Lung (tissue), 12 donors: ENCODE measurements around the gene ADGRG6. TPM values are rescaled to one million over a fixed set of nuclear protein-coding genes. Genes with fewer than 3 reads are reported as not detected.
"Not testable (repeated sequence)": the region's sequence is repeated elsewhere in the genome, so short reads cannot be mapped to it uniquely, and the experiment has no call there.

Source experiments
- ATAC-seq: fragments of 200-7000 bp; cut with Tn5 transposase; one replicate; pipeline ENCODE4 v1.9.1; 2020; ENCODE audit warnings: moderate number of reproducible peaks; ENCODE audit not compliant: insufficient read depth, low FRiP score
- DNase-seq, 3 donors: peaks; one replicate each; pipeline ENCODE4 v3.0.0-alpha.2; 2013 to 2017
- H3K27ac ChIP-seq, 2 donors: one replicate each; pipeline ENCODE4 v1.5.1; 2013; ENCODE audit warnings: mild to moderate bottlenecking in 2 of 2, moderate library complexity in 2 of 2, control low read depth in 1 of 2, inconsistent platforms in 1 of 2, low read depth in 1 of 2, low read length in 1 of 2
- H3K27me3 ChIP-seq, 3 donors: one replicate each; pipeline ENCODE4 v1.5.1; 2013; ENCODE audit warnings: low read length in 2 of 3; ENCODE audit not compliant: control insufficient read depth in 3 of 3, insufficient read depth in 3 of 3
- H3K36me3 ChIP-seq, 4 donors: one replicate each; pipeline ENCODE4 v1.5.1; 2013; ENCODE audit warnings: low read length in 4 of 4, mild to moderate bottlenecking in 1 of 4, moderate library complexity in 1 of 4; ENCODE audit not compliant: control insufficient read depth in 4 of 4, insufficient read depth in 4 of 4
- H3K4me1 ChIP-seq, 5 donors: one replicate each; pipeline ENCODE4 v1.5.1; 2013; ENCODE audit warnings: low read length in 5 of 5, mild to moderate bottlenecking in 2 of 5, moderate library complexity in 1 of 5; ENCODE audit not compliant: control insufficient read depth in 5 of 5, insufficient read depth in 5 of 5
- H3K4me3 ChIP-seq: one replicate; pipeline ENCODE4 v1.5.1; 2013; ENCODE audit warnings: mild to moderate bottlenecking, control low read depth, moderate library complexity
- H3K9ac ChIP-seq, 2 donors: one replicate each; pipeline ENCODE4 v1.5.1; 2013; ENCODE audit warnings: low read length in 2 of 2, control low read depth in 1 of 2; ENCODE audit not compliant: insufficient read depth in 1 of 2
- H3K9me3 ChIP-seq, 4 donors: one replicate each; pipeline ENCODE4 v1.5.1; 2013; ENCODE audit warnings: low read length in 3 of 4, mild to moderate bottlenecking in 1 of 4, moderate library complexity in 1 of 4; ENCODE audit not compliant: control insufficient read depth in 4 of 4, insufficient read depth in 3 of 4
- CTCF ChIP-seq: IDR thresholded peaks from 2 replicates; pipeline ENCODE4 v1.5.1; 2012; ENCODE audit warnings: mild to moderate bottlenecking; ENCODE audit errors: control extremely low read depth, extremely low read depth
- WGBS, 2 donors: extraction: QIAGEN DNeasy Blood & Tissue Kit; methylation state at CpG; one replicate each; pipeline ENCODE4 v1.1.7; 2013; 5-methylcytosine and 5-hydroxymethylcytosine counted together
- polyA plus RNA-seq, 2 donors: library from polyadenylated mRNA; stranded (reverse); fragments of 200-250 nt; gene quantifications; one replicate each; pipeline ENCODE4 v1.2.1, GENCODE V29; 2013
- total RNA-seq, 2 donors: library from RNA; depleted of rRNA in 1 of 2; stranded (reverse); fragments of >200 nt in 1 of 2; gene quantifications; one replicate each; pipeline ENCODE4 v1.2.1, GENCODE V29; 2014 to 2021
- donor health status: control.
- donor health status: control.
- donor health status: Bipolar disorder and iron deficiency.
- donor health status: healthy.
- donor health status: DM: yes; HTN: yes; CAD: no.

ADGRG6 gene
- total and polyA plus RNA-seq, 4 donors: 6.4 to 177 (median 12.9) TPM

- no peaks in the 10 kb centered on the region for H3K27me3 ChIP-seq
- H3K9me3 ChIP-seq: no peaks in the 10 kb centered on the region
- ATAC-seq: no peak
- 80 to 81% methylated on average over 1 of the region's 1 CpG for WGBS, 2 donors
- H3K27ac ChIP-seq: no peak overlapping the region
- H3K9ac ChIP-seq: peak overlapping the region in 1 of 2 donors; percentile 26
- no peak for TF ChIP-seq CTCF
- no peak overlapping the region for H3K4me3 ChIP-seq
- H3K36me3 ChIP-seq: no peaks in the 10 kb centered on the region
- peak in 2 of 3 donors; percentile 67 to 74 for DNase-seq
- H3K4me1 ChIP-seq: peaks cover 0 to 44% (median 6%) of the 10 kb centered on the region in 5 donors
These were observed 42.1 kb downstream of the ADGRG6 start for GRCh38 chr6:142343938-142344337.

GRCh38 chr6:142345261-142345660 lies 43.5 kb downstream of the ADGRG6 start:
- Histone ChIP-seq H3K27ac (no peak overlapping the region), H3K4me1 (peaks cover 0 to 44% (median 4%) of the 10 kb centered on the region in 5 donors), H3K27me3 (no peaks in the 10 kb centered on the region), H3K36me3 (peaks cover 0 to 5% (median 0%) of the 10 kb centered on the region in 4 donors), H3K9me3 (no peaks in the 10 kb centered on the region), H3K4me3 (no peak overlapping the region), H3K9ac (peak overlapping the region in 1 of 2 donors; percentile 67)
- 67 to 74% methylated on average over 1 of the region's 1 CpG for WGBS, 2 donors
- DNase-seq (peak in 2 of 3 donors; percentile 93), ATAC-seq (no peak)
- no peak for TF ChIP-seq CTCF

- H3K4me1 ChIP-seq: peaks cover 0 to 40% (median 3%) of the 10 kb centered on the region in 5 donors
- DNase-seq, H3K9ac ChIP-seq, H3K27ac ChIP-seq, H3K36me3 ChIP-seq, H3K4me3 ChIP-seq, H3K9me3 ChIP-seq, H3K27me3 ChIP-seq, ATAC-seq: not testable (repeated sequence)
- 74 to 91% methylated on average over 3 of the region's 3 CpGs for WGBS, 2 donors
These were observed 44.4 kb downstream of the ADGRG6 start for GRCh38 chr6:142346166-142346565.

GRCh38 chr6:142349215-142349823 lies 47.5 kb downstream of the ADGRG6 start:
- Histone ChIP-seq H3K27ac (no peak overlapping the region), H3K9ac (no peak overlapping the region), H3K36me3 (peaks cover 0 to 5% (median 0%) of the 10 kb centered on the region in 4 donors), H3K27me3 (no peaks in the 10 kb centered on the region), H3K4me1 (peaks cover 0 to 25% (median 3%) of the 10 kb centered on the region in 5 donors), H3K4me3 (no peak overlapping the region), H3K9me3 (peaks cover 0 to 5% (median 0%) of the 10 kb centered on the region in 4 donors)
- WGBS, 2 donors: 85 to 91% methylated on average over 3 of the region's 3 CpGs
- DNase-seq (no peak), ATAC-seq (no peak)
- no peak for TF ChIP-seq CTCF
